A673 (cell line): ENCODE data around the gene SLC25A21.

ENCODE experiments used
- CTCF ChIP-seq: fragments of 300-800, 200-600 bp; sonication (generic); conservative IDR thresholded peaks from 2 replicates; pipeline ENCODE4 v1.5.1; 2017; ENCODE audit warnings: low read depth, mild to moderate bottlenecking, antibody characterized with exemption, low read length, moderate library complexity, mixed read lengths
- EZH2 ChIP-seq: fragments of 200-600 bp; sonication (generic); IDR thresholded peaks from 2 replicates; pipeline ENCODE4 v1.6.1; 2017; ENCODE audit warnings: borderline replicate concordance, low read depth, mild to moderate bottlenecking, mixed read lengths, antibody characterized with exemption, low read length; ENCODE audit not compliant: poor library complexity, severe bottlenecking

- TF ChIP-seq CTCF: peak; percentile 83
- TF ChIP-seq EZH2: no peak
Observed at GRCh38 chr14:36647824-36648753, 524.3 kb downstream of the SLC25A21 start.
